Measurements from ENCODE around the gene ITGA6. TPM values are rescaled to one million over a fixed set of nuclear protein-coding genes. Genes with fewer than 3 reads are reported as not detected.

Gene ITGA6
- total RNA-seq, 1 donor from 2014 or later = 35.3 TPM

DNA sequence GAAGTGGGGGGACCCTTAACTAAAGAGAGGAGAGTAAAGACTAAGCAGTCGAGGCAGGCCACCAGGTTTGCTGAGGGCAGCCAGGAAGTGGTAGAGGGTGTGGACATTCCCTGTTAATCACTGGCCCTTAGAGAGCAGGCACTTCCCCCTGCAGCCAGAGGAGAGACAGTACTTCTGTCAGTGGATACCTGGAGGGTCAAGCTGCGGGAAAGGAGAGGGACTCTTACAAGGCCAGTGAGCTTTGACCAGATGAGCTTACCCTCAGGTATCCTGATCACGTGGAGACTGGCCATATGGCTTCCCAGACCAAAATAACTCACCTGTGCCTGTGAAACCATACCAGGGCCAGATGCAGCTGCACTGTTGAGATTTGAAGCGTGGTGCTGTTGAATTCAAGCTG is 28.6 kb downstream of the ITGA6 start:
- no peak for FAIRE-seq
- H4K20me1 ChIP-seq (ENCODE audit: insufficient read depth, low read length) = no peaks in the 10 kb centered on the region
- H3K36me3 Mint-ChIP-seq (ENCODE audit: low read depth, unreplicated experiment) = no peaks in the 10 kb centered on the region
- no peak overlapping the region for H3K9ac ChIP-seq (ENCODE audit: low read length)
- no peak for TF ChIP-seq EZH2 (IDR thresholded peaks at IDR 0.05; ENCODE audit: insufficient read depth, low read length)
- TF ChIP-seq, protein P1, sequence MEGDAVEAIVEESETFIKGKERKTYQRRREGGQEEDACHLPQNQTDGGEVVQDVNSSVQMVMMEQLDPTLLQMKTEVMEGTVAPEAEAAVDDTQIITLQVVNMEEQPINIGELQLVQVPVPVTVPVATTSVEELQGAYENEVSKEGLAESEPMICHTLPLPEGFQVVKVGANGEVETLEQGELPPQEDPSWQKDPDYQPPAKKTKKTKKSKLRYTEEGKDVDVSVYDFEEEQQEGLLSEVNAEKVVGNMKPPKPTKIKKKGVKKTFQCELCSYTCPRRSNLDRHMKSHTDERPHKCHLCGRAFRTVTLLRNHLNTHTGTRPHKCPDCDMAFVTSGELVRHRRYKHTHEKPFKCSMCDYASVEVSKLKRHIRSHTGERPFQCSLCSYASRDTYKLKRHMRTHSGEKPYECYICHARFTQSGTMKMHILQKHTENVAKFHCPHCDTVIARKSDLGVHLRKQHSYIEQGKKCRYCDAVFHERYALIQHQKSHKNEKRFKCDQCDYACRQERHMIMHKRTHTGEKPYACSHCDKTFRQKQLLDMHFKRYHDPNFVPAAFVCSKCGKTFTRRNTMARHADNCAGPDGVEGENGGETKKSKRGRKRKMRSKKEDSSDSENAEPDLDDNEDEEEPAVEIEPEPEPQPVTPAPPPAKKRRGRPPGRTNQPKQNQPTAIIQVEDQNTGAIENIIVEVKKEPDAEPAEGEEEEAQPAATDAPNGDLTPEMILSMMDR (IDR thresholded peaks at IDR 0.05; ENCODE audit: insufficient read depth, low read depth, low read length) = no peak
- H2AFZ ChIP-seq (ENCODE audit: low read depth, low read length) = no peak overlapping the region
- H3K4me3 Mint-ChIP-seq (ENCODE audit: unreplicated experiment) = no peak overlapping the region
- peaks cover 3% of the 10 kb centered on the region for H3K27me3 Mint-ChIP-seq (ENCODE audit: low read depth, unreplicated experiment)
- H3K4me3 ChIP-seq (ENCODE audit: insufficient read depth, low read depth, low read length) = no peak overlapping the region
- H3K27me3 ChIP-seq (ENCODE audit: insufficient read depth, low read length) = no peaks in the 10 kb centered on the region
- no peaks in the 10 kb centered on the region for H3K4me1 ChIP-seq (ENCODE audit: insufficient read depth, low read length)
- H3K9me3 Mint-ChIP-seq (ENCODE audit: unreplicated experiment) = no peaks in the 10 kb centered on the region
- H3K27ac Mint-ChIP-seq (ENCODE audit: unreplicated experiment) = no peak overlapping the region
- H3K9me3 ChIP-seq (ENCODE audit: insufficient read depth, low read depth, low read length) = no peaks in the 10 kb centered on the region
- no peaks in the 10 kb centered on the region for H3K79me2 ChIP-seq (ENCODE audit: insufficient read depth, low read length)
- peaks cover 7% of the 10 kb centered on the region for H3K4me1 Mint-ChIP-seq (ENCODE audit: low read depth, unreplicated experiment)
- no peak overlapping the region for H3K4me2 ChIP-seq (ENCODE audit: low read length)
- H3K36me3 ChIP-seq (ENCODE audit: insufficient read depth, low read length) = no peaks in the 10 kb centered on the region
- no peak overlapping the region for H3K27ac ChIP-seq (ENCODE audit: low read depth, low read length)
- DNase-seq (ENCODE audit: low read depth) = no peak

DNA sequence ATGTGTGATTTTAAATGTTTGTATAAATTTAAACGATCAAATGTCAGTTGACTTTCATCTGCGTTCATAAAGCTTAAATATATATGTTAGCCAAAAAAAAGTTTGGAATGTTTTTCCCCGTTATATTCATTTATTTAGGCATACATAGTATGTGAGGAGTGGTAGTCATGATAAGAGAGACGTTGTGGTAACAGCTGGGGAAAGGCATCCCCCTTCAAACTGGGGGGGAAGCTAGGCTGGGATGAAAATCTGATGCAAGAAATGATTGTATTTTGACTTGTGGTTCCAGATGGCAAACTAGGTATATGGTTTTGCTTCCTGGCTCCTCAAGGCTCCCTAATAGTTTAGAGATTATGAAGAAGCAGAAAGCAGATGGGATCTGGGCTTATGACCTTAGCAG is 30.1 kb downstream of the ITGA6 start:
- no peak for DNase-seq (ENCODE audit: low read depth)
- H3K4me1 Mint-ChIP-seq (ENCODE audit: low read depth, unreplicated experiment) = peaks cover 7% of the 10 kb centered on the region
- H3K9ac ChIP-seq (ENCODE audit: low read length) = no peak overlapping the region
- H3K27me3 ChIP-seq (ENCODE audit: insufficient read depth, low read length) = no peaks in the 10 kb centered on the region
- no peaks in the 10 kb centered on the region for H3K9me3 Mint-ChIP-seq (ENCODE audit: unreplicated experiment)
- H3K27ac ChIP-seq (ENCODE audit: low read depth, low read length) = no peak overlapping the region
- no peak overlapping the region for H2AFZ ChIP-seq (ENCODE audit: low read depth, low read length)
- H3K4me2 ChIP-seq (ENCODE audit: low read length) = no peak overlapping the region
- no peaks in the 10 kb centered on the region for H3K36me3 Mint-ChIP-seq (ENCODE audit: low read depth, unreplicated experiment)
- no peak for FAIRE-seq
- no peak overlapping the region for H3K4me3 ChIP-seq (ENCODE audit: insufficient read depth, low read depth, low read length)
- no peaks in the 10 kb centered on the region for H3K9me3 ChIP-seq (ENCODE audit: insufficient read depth, low read depth, low read length)
- no peaks in the 10 kb centered on the region for H3K4me1 ChIP-seq (ENCODE audit: insufficient read depth, low read length)
- no peaks in the 10 kb centered on the region for H3K36me3 ChIP-seq (ENCODE audit: insufficient read depth, low read length)
- TF ChIP-seq, protein P1 (IDR thresholded peaks at IDR 0.05; ENCODE audit: insufficient read depth, low read depth, low read length) = no peak
- no peak for TF ChIP-seq EZH2 (IDR thresholded peaks at IDR 0.05; ENCODE audit: insufficient read depth, low read length)
- peaks cover 3% of the 10 kb centered on the region for H3K27me3 Mint-ChIP-seq (ENCODE audit: low read depth, unreplicated experiment)
- H3K4me3 Mint-ChIP-seq (ENCODE audit: unreplicated experiment) = no peak overlapping the region
- H3K27ac Mint-ChIP-seq (ENCODE audit: unreplicated experiment) = no peak overlapping the region
- H3K79me2 ChIP-seq (ENCODE audit: insufficient read depth, low read length) = no peaks in the 10 kb centered on the region
- H4K20me1 ChIP-seq (ENCODE audit: insufficient read depth, low read length) = peaks cover 6% of the 10 kb centered on the region

DNA sequence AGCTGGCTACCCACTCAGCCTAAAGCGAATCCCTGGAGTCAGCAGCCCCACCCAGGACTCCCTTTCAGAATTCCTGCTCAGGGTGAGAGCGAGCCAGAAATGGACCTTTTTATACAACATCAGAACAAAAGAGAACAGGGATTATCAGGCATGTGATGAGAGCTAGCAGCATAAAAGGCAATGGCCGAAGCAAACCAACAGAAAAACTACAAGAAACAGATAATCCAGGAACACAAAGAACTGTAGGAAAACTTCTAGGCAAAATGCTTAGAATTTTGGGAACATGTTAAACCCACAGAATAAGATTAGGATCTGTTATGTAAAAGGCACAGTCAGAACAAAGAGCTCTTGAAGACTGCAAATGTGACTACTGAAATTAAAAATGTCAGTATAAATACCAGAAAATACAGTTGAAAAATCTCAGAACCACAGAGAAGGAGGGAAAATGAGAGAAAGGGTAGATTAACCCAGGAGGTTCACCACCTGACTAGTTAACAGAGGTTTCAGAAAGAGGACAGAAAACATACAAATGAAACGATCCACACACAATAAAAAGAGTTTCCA is 31.3 kb downstream of the ITGA6 start:
- no peak overlapping the region for H3K9ac ChIP-seq (ENCODE audit: low read length)
- no peak overlapping the region for H3K4me3 Mint-ChIP-seq (ENCODE audit: unreplicated experiment)
- peaks cover 14% of the 10 kb centered on the region for H3K4me1 Mint-ChIP-seq (ENCODE audit: low read depth, unreplicated experiment)
- H3K4me3 ChIP-seq (ENCODE audit: insufficient read depth, low read depth, low read length) = no peak overlapping the region
- H3K27me3 ChIP-seq (ENCODE audit: insufficient read depth, low read length) = no peaks in the 10 kb centered on the region
- H3K4me1 ChIP-seq (ENCODE audit: insufficient read depth, low read length) = no peaks in the 10 kb centered on the region
- H3K79me2 ChIP-seq (ENCODE audit: insufficient read depth, low read length) = peaks cover 1% of the 10 kb centered on the region
- FAIRE-seq (no peak), DNase-seq (ENCODE audit: low read depth) (no peak)
- H3K36me3 ChIP-seq (ENCODE audit: insufficient read depth, low read length) = no peaks in the 10 kb centered on the region
- H2AFZ ChIP-seq (ENCODE audit: low read depth, low read length) = no peak overlapping the region
- no peaks in the 10 kb centered on the region for H3K9me3 Mint-ChIP-seq (ENCODE audit: unreplicated experiment)
- no peaks in the 10 kb centered on the region for H3K36me3 Mint-ChIP-seq (ENCODE audit: low read depth, unreplicated experiment)
- no peak overlapping the region for H3K27ac Mint-ChIP-seq (ENCODE audit: unreplicated experiment)
- H3K9me3 ChIP-seq (ENCODE audit: insufficient read depth, low read depth, low read length) = no peaks in the 10 kb centered on the region
- H3K27me3 Mint-ChIP-seq (ENCODE audit: low read depth, unreplicated experiment) = peaks cover 3% of the 10 kb centered on the region
- H4K20me1 ChIP-seq (ENCODE audit: insufficient read depth, low read length) = peaks cover 6% of the 10 kb centered on the region
- H3K4me2 ChIP-seq (ENCODE audit: low read length) = no peak overlapping the region
- TF ChIP-seq, protein P1 (IDR thresholded peaks at IDR 0.05; ENCODE audit: insufficient read depth, low read depth, low read length) = no peak
- TF ChIP-seq EZH2 (IDR thresholded peaks at IDR 0.05; ENCODE audit: insufficient read depth, low read length) = no peak
- H3K27ac ChIP-seq (ENCODE audit: low read depth, low read length) = no peak overlapping the region

All from astrocyte (in vitro differentiated cells and primary cell).